ENCODE results near the gene GFY. TPM values are rescaled to one million over a fixed set of nuclear protein-coding genes. Genes with fewer than 3 reads are reported as not detected.
"Not testable (repeated sequence)": the region's sequence is repeated elsewhere in the genome, so short reads cannot be mapped to it uniquely, and the experiment has no call there.

GFY gene
- total and polyA plus RNA-seq, 2 donors: 0.05 TPM; not detected in 1

DNA sequence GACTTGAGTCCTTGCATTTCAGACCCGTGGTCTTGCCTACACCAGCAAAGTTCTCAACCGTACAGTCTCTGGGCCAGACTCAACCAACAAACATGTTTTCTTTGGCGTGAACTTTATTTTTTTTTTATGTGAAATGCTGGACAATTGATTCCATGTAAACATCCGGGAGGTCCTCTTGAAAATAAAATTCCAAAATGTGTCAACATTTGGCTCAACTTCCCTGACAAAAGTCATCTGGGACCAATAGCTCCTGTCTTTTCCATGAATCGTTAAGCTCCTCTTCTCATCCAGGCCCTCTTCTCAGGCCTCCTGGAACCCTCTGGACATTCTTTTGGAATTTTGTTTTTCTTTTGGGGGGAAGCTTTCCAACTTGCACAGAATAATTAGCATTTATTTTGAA is 30.6 kb downstream of the GFY start:
- Histone ChIP-seq H3K9me3 (ENCODE audit: control insufficient read depth in 2 of 2, insufficient read depth in 1 of 2, low read length in 1 of 2) (peaks cover 0 to 12% of the 10 kb centered on the region in 2 donors), H3K27me3 (ENCODE audit: control insufficient read depth in 2 of 2, insufficient read depth in 1 of 2, low read length in 1 of 2) (no peaks in the 10 kb centered on the region), H3K4me1 (ENCODE audit: control insufficient read depth in 2 of 2, insufficient read depth in 2 of 2, low read length in 2 of 2) (peaks cover 11 to 32% of the 10 kb centered on the region in 2 donors), H3K36me3 (ENCODE audit: control insufficient read depth in 2 of 2, insufficient read depth in 2 of 2, low read length in 1 of 2) (peaks cover 19 to 23% of the 10 kb centered on the region in 2 donors), H3K27ac (ENCODE audit: low read depth in 1 of 2, low read length in 1 of 2) (no peak overlapping the region), H3K4me3 (ENCODE audit: low read length in 2 of 2) (no peak overlapping the region)
- 98% methylated on average over 5 of the region's 5 CpGs for WGBS
- DNase-seq (ENCODE audit: low read depth in 6 of 9, low spot score in 9 of 9): no peak

DNA sequence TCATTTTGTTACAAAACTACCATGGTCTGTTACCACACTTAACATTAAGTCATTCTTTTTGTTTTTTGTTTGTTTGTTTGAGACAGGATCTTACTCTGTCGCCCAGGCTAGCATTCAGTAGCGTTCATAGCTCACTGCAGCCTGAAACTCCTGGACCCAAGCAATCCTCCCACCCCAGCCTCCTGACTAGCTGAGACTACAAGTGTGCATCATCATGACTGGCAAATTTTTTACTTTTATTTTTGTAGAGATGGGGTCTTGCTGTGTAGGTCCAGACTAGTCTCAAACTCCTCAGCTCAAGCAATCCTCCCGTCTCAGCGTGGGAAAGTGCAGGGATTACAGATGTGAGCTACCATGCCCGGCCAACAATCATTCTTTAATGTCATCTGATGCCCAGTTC is 31.1 kb downstream of the GFY start:
- no peak overlapping the region for H3K27ac ChIP-seq (ENCODE audit: low read depth in 1 of 2, low read length in 1 of 2)
- no peak for DNase-seq (ENCODE audit: low read depth in 6 of 9, low spot score in 9 of 9)

DNA sequence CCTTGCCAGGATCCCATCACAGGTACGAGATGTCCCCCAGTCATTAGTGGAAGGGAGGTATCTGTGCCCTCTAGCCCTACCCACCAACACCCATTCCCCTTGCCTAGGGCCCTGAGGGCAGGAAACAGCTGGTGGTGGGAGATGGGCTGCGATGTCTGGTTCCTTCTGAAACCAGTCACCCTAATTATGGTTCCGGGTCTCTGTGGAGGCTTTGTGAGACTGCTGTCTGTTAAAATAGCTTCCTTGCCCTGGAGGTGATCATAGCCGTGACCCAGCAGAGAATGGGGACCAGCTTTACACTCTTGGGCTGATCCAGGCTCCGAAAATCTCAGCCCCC is 33.3 kb downstream of the GFY start:
- Histone ChIP-seq H3K9me3 (ENCODE audit: control insufficient read depth in 2 of 2, insufficient read depth in 1 of 2, low read length in 1 of 2) (peaks cover 0 to 3% of the 10 kb centered on the region in 2 donors), H3K4me3 (ENCODE audit: low read length in 2 of 2) (no peak overlapping the region), H3K27me3 (ENCODE audit: control insufficient read depth in 2 of 2, insufficient read depth in 1 of 2, low read length in 1 of 2) (no peaks in the 10 kb centered on the region), H3K36me3 (ENCODE audit: control insufficient read depth in 2 of 2, insufficient read depth in 2 of 2, low read length in 1 of 2) (peaks cover 26 to 30% of the 10 kb centered on the region in 2 donors), H3K4me1 (ENCODE audit: control insufficient read depth in 2 of 2, insufficient read depth in 2 of 2, low read length in 2 of 2) (peaks cover 7 to 14% of the 10 kb centered on the region in 2 donors), H3K27ac (ENCODE audit: low read depth in 1 of 2, low read length in 1 of 2) (no peak overlapping the region)
- DNase-seq (ENCODE audit: low read depth in 6 of 9, low spot score in 9 of 9): no peak
- WGBS: 93% methylated on average over 5 of the region's 5 CpGs

More for the DNA sequence above, 31.1 kb downstream of the GFY start:
- peaks cover 0 to 12% of the 10 kb centered on the region in 2 donors for H3K9me3 ChIP-seq (ENCODE audit: control insufficient read depth in 2 of 2, insufficient read depth in 1 of 2, low read length in 1 of 2)
- 95% methylated on average over 5 of the region's 5 CpGs for WGBS
- no peaks in the 10 kb centered on the region for H3K27me3 ChIP-seq (ENCODE audit: control insufficient read depth in 2 of 2, insufficient read depth in 1 of 2, low read length in 1 of 2)
- H3K4me1 ChIP-seq (ENCODE audit: control insufficient read depth in 2 of 2, insufficient read depth in 2 of 2, low read length in 2 of 2): peaks cover 10 to 27% of the 10 kb centered on the region in 2 donors
- H3K4me3 ChIP-seq (ENCODE audit: low read length in 2 of 2): no peak overlapping the region
- H3K36me3 ChIP-seq (ENCODE audit: control insufficient read depth in 2 of 2, insufficient read depth in 2 of 2, low read length in 1 of 2): peaks cover 21 to 23% of the 10 kb centered on the region in 2 donors

DNA sequence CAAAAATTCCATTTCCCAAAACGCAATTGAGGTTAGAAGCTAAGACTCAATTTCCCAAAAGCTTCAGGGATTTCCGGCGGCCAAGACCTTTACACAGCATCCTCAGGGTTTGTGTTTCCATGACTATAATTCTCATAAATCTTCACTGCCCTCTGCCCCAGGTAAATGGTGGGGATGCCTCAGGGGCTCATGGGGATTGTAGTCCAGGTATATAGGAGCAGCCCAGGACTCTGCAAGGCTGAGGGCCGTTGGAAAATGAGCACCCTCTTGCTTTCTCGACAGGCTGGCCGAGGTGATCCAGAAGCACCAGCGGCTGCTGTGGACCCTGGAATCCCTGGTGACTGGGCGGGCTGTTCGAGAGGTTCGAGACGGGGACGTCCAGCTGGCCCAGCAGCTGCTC is 34.2 kb downstream of the GFY start:
- Histone ChIP-seq H3K4me1 (ENCODE audit: control insufficient read depth in 2 of 2, insufficient read depth in 2 of 2, low read length in 2 of 2) (peaks cover 1 to 6% of the 10 kb centered on the region in 2 donors), H3K36me3 (ENCODE audit: control insufficient read depth in 2 of 2, insufficient read depth in 2 of 2, low read length in 1 of 2) (peaks cover 31 to 38% of the 10 kb centered on the region in 2 donors), H3K9me3 (ENCODE audit: control insufficient read depth in 2 of 2, insufficient read depth in 1 of 2, low read length in 1 of 2) (no peaks in the 10 kb centered on the region), H3K27ac (ENCODE audit: low read depth in 1 of 2, low read length in 1 of 2) (no peak overlapping the region), H3K4me3 (ENCODE audit: low read length in 2 of 2) (no peak overlapping the region), H3K27me3 (ENCODE audit: control insufficient read depth in 2 of 2, insufficient read depth in 1 of 2, low read length in 1 of 2) (no peaks in the 10 kb centered on the region)
- no peak for DNase-seq (ENCODE audit: low read depth in 6 of 9, low spot score in 9 of 9)
- 99% methylated on average over 12 of the region's 12 CpGs for WGBS

DNA sequence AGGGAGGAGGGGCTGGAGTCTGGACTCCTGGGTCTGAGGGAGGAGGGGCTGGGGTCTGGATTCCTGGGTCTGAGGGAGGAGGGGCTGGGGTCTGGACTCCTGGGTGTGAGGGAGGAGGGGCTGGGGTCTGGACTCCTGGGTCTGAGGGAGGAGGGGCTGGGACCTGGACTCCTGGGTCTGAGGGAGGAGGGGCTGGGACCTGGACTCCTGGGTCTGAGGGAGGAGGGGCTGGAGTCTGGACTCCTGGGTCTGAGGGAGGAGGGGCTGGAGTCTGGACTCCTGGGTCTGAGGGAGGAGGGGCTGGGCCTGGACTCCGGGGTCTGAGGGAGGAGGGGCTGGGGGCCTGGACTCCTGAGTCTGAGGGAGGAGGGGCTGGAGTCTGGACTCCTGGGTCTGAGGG is 35.9 kb downstream of the GFY start:
- H3K27ac ChIP-seq (ENCODE audit: low read depth in 1 of 2, low read length in 1 of 2); H3K9me3 ChIP-seq (ENCODE audit: control insufficient read depth in 2 of 2, insufficient read depth in 1 of 2, low read length in 1 of 2): not testable (repeated sequence)
- 0% methylated on average over 1 of the region's 1 CpG for WGBS

DNA sequence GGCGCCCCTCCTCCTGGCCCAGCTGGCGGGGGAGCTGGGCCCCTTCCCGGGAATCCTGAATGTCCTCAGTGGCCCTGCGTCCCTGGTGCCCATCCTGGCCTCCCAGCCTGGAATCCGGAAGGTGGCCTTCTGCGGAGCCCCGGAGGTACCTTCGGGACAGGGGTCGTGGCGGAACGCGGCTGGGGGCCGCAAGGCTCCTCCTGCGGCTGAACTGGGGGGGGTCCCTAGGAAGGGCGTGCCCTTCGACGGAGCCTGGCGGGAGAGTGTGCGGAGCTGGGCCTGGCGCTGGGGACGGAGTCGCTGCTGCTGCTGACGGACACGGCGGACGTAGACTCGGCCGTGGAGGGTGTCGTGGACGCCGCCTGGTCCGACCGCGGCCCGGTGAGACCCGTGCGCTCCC is 36.5 kb downstream of the GFY start:
- DNase-seq (ENCODE audit: low read depth in 6 of 9, low spot score in 9 of 9): no peak
- H3K4me3 ChIP-seq (ENCODE audit: low read length in 2 of 2): no peak overlapping the region
- H3K4me1 ChIP-seq (ENCODE audit: control insufficient read depth in 2 of 2, insufficient read depth in 2 of 2, low read length in 2 of 2): peaks cover 0 to 4% of the 10 kb centered on the region in 2 donors
- no peaks in the 10 kb centered on the region for H3K9me3 ChIP-seq (ENCODE audit: control insufficient read depth in 2 of 2, insufficient read depth in 1 of 2, low read length in 1 of 2)
- H3K27ac ChIP-seq (ENCODE audit: low read depth in 1 of 2, low read length in 1 of 2): no peak overlapping the region
- 97% methylated on average over 37 of the region's 37 CpGs for WGBS
- peaks cover 40 to 58% of the 10 kb centered on the region in 2 donors for H3K36me3 ChIP-seq (ENCODE audit: control insufficient read depth in 2 of 2, insufficient read depth in 2 of 2, low read length in 1 of 2)
- no peaks in the 10 kb centered on the region for H3K27me3 ChIP-seq (ENCODE audit: control insufficient read depth in 2 of 2, insufficient read depth in 1 of 2, low read length in 1 of 2)

More for the DNA sequence above, 35.9 kb downstream of the GFY start:
- H3K4me1 ChIP-seq (ENCODE audit: control insufficient read depth in 2 of 2, insufficient read depth in 2 of 2, low read length in 2 of 2); DNase-seq (ENCODE audit: low read depth in 6 of 9, low spot score in 9 of 9); H3K4me3 ChIP-seq (ENCODE audit: low read length in 2 of 2); H3K27me3 ChIP-seq (ENCODE audit: control insufficient read depth in 2 of 2, insufficient read depth in 1 of 2, low read length in 1 of 2): not testable (repeated sequence)
- peaks cover 40 to 54% of the 10 kb centered on the region in 2 donors for H3K36me3 ChIP-seq (ENCODE audit: control insufficient read depth in 2 of 2, insufficient read depth in 2 of 2, low read length in 1 of 2)

DNA sequence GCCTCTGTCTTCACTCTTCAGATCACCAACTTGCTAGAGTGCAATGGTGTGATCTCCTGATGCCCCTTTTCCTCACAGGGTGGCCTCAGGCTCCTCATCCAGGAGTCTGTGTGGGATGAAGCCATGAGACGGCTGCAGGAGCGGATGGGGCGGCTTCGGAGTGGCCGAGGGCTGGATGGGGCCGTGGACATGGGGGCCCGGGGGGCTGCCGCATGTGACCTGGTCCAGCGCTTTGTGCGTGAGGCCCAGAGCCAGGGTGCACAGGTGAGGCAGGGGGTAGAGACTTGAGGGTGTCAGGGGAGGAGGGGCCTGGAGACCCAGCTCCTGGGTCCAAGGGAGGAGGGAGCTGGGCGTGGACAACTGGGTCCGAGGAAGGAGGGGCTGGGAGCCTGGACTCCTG is 37.3 kb downstream of the GFY start:
- 90% methylated on average over 12 of the region's 12 CpGs for WGBS
- no peak for DNase-seq (ENCODE audit: low read depth in 6 of 9, low spot score in 9 of 9)
- no peak overlapping the region for H3K4me3 ChIP-seq (ENCODE audit: low read length in 2 of 2)
- H3K27me3 ChIP-seq (ENCODE audit: control insufficient read depth in 2 of 2, insufficient read depth in 1 of 2, low read length in 1 of 2): no peaks in the 10 kb centered on the region
- no peaks in the 10 kb centered on the region for H3K9me3 ChIP-seq (ENCODE audit: control insufficient read depth in 2 of 2, insufficient read depth in 1 of 2, low read length in 1 of 2)
- H3K36me3 ChIP-seq (ENCODE audit: control insufficient read depth in 2 of 2, insufficient read depth in 2 of 2, low read length in 1 of 2): peaks cover 36 to 62% of the 10 kb centered on the region in 2 donors
- H3K4me1 ChIP-seq (ENCODE audit: control insufficient read depth in 2 of 2, insufficient read depth in 2 of 2, low read length in 2 of 2): peaks cover 0 to 3% of the 10 kb centered on the region in 2 donors
- no peak overlapping the region for H3K27ac ChIP-seq (ENCODE audit: low read depth in 1 of 2, low read length in 1 of 2)

DNA sequence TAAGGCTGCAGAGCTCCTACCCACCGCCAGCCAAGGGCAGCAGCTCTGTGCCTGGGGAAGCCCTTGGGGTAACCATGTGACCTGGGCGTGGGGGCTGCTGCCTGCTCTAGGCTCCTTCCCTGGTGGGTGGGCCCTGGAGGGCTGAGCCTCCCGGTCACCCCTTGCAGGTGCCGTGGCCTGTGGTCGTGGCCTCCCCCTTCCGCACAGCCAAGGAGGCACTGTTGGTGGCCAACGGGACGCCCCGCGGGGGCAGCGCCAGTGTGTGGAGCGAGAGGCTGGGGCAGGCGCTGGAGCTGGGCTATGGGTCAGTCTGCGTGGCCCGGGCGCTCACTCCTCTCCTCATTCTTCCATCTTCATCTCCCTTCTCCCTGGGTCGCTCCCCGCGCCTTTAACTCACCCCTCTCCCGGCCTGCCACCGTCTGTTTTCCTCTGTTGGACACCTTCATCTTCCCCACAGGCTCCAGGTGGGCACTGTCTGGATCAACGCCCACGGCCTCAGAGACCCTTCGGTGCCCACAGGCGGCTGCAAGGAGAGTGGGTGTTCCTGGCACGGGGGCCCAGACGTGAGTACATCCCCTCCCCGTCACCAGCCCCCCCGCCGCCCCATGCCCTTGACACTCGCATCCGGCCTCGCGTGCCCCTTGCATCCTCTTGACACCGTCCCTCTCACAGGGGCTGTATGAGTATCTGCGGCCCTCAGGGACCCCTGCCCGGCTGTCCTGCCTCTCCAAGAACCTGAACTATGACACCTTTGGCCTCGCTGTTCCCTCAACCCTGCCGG is 39.0 kb downstream of the GFY start:
- Histone ChIP-seq H3K4me1 (ENCODE audit: control insufficient read depth in 2 of 2, insufficient read depth in 2 of 2, low read length in 2 of 2) (peaks cover 0 to 12% of the 10 kb centered on the region in 2 donors), H3K27ac (ENCODE audit: low read depth in 1 of 2, low read length in 1 of 2) (no peak overlapping the region), H3K4me3 (ENCODE audit: low read length in 2 of 2) (no peak overlapping the region), H3K27me3 (ENCODE audit: control insufficient read depth in 2 of 2, insufficient read depth in 1 of 2, low read length in 1 of 2) (no peaks in the 10 kb centered on the region), H3K9me3 (ENCODE audit: control insufficient read depth in 2 of 2, insufficient read depth in 1 of 2, low read length in 1 of 2) (no peaks in the 10 kb centered on the region), H3K36me3 (ENCODE audit: control insufficient read depth in 2 of 2, insufficient read depth in 2 of 2, low read length in 1 of 2) (peaks cover 31 to 62% of the 10 kb centered on the region in 2 donors)
- WGBS: 98% methylated on average over 39 of the region's 39 CpGs
- no peak for DNase-seq (ENCODE audit: low read depth in 6 of 9, low spot score in 9 of 9)

DNA sequence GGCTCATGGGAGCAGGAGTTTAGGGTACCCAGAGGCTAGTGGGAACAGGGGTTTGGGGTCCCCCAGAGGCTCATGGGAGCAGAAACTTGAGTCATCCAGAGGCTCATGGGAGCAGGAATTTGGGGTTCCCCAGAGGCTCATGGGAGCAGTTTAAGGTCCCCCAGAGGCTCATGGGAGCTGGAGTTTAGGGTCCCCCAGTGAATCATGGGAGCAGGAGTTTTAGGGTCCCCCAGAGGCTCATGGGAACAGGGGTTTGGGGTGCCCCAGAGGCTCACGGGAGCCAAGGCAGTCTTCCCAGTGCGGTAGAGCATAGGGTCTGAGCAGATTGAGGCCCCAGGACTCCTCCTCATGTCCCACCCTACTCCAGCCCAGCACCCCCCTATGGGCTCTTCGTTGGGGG is 40.2 kb downstream of the GFY start:
- no peaks in the 10 kb centered on the region for H3K9me3 ChIP-seq (ENCODE audit: control insufficient read depth in 2 of 2, insufficient read depth in 1 of 2, low read length in 1 of 2)

More for the DNA sequence above, 40.2 kb downstream of the GFY start:
- peaks cover 8 to 23% of the 10 kb centered on the region in 2 donors for H3K4me1 ChIP-seq (ENCODE audit: control insufficient read depth in 2 of 2, insufficient read depth in 2 of 2, low read length in 2 of 2)
- peaks cover 31 to 56% of the 10 kb centered on the region in 2 donors for H3K36me3 ChIP-seq (ENCODE audit: control insufficient read depth in 2 of 2, insufficient read depth in 2 of 2, low read length in 1 of 2)
- no peak overlapping the region for H3K27ac ChIP-seq (ENCODE audit: low read depth in 1 of 2, low read length in 1 of 2)
- over 99% methylated on average over 3 of the region's 3 CpGs for WGBS
- no peak overlapping the region for H3K4me3 ChIP-seq (ENCODE audit: low read length in 2 of 2)
- H3K27me3 ChIP-seq (ENCODE audit: control insufficient read depth in 2 of 2, insufficient read depth in 1 of 2, low read length in 1 of 2): no peaks in the 10 kb centered on the region
- DNase-seq (ENCODE audit: low read depth in 6 of 9, low spot score in 9 of 9): no peak

All from thymus (tissue), 11 donors.